ENCODE results near the gene CEP126. TPM values are rescaled to one million over a fixed set of nuclear protein-coding genes. Genes with fewer than 3 reads are reported as not detected.
"Not testable (repeated sequence)": the region's sequence is repeated elsewhere in the genome, so short reads cannot be mapped to it uniquely, and the experiment has no call there.

Gene CEP126
- total RNA-seq, 1 donor from 2014 or later, result 9.6 TPM

DNA sequence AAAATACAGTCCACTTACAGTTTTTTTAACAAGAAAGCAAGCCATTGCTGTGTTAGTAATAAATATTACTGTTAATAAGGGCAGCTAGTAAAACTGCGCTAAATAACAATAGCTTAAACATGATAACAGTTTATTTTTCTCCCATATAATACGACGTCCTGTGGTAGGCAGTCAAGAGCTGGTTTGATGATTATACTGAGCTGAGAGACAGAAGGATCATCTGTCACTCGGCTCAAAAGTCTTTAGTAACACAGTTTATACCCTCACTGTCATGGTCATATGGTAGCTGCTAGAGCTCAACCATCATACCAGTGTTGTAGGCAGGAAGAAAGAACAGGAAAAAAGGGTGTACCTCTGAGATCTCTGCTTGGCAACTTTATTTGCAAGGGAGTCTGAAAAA is 30.6 kb downstream of the CEP126 start:
- no peak overlapping the region for H3K4me3 Mint-ChIP-seq (ENCODE audit: unreplicated experiment)
- no peak overlapping the region for H3K27ac Mint-ChIP-seq (ENCODE audit: unreplicated experiment)
- TF ChIP-seq, protein P1, sequence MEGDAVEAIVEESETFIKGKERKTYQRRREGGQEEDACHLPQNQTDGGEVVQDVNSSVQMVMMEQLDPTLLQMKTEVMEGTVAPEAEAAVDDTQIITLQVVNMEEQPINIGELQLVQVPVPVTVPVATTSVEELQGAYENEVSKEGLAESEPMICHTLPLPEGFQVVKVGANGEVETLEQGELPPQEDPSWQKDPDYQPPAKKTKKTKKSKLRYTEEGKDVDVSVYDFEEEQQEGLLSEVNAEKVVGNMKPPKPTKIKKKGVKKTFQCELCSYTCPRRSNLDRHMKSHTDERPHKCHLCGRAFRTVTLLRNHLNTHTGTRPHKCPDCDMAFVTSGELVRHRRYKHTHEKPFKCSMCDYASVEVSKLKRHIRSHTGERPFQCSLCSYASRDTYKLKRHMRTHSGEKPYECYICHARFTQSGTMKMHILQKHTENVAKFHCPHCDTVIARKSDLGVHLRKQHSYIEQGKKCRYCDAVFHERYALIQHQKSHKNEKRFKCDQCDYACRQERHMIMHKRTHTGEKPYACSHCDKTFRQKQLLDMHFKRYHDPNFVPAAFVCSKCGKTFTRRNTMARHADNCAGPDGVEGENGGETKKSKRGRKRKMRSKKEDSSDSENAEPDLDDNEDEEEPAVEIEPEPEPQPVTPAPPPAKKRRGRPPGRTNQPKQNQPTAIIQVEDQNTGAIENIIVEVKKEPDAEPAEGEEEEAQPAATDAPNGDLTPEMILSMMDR (IDR thresholded peaks at IDR 0.05), result no peak
- no peaks in the 10 kb centered on the region for H3K9me3 Mint-ChIP-seq (ENCODE audit: unreplicated experiment)
- H3K27me3 Mint-ChIP-seq (ENCODE audit: unreplicated experiment), result no peaks in the 10 kb centered on the region
- H3K36me3 Mint-ChIP-seq (ENCODE audit: unreplicated experiment), result peaks cover 27% of the 10 kb centered on the region
- H3K4me1 Mint-ChIP-seq (ENCODE audit: unreplicated experiment), result no peaks in the 10 kb centered on the region
- DNase-seq (ENCODE audit: extremely low spot score, unreplicated experiment), result no peak

DNA sequence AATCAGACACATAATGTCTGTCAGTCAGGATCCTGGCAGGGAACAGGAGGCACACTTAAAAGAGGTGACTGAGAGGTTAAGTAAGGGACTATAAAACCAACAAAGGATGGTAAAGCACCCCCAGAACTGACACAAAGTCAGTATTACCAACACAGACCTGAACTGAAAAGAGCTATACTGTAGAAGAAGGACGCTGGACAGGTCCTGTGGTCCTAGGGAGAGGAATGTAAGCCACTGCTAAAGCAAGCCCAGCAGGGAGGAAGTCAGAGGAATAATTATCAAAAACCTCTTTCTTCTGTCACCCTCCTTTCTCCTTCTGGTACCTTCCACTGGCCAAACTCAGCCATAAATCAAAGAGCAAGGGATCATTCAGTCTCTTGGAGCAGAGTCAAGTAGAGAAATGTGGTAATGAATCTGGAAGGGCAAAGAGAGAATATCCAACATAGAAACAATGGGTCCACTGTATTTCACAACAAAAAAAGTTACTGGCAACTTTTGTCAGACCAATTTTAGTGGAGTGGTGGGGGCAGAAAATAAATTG is 34.9 kb downstream of the CEP126 start:
- Mint-ChIP-seq H3K4me3 (ENCODE audit: unreplicated experiment) (no peak overlapping the region), H3K36me3 (ENCODE audit: unreplicated experiment) (peaks cover 14% of the 10 kb centered on the region), H3K27me3 (ENCODE audit: unreplicated experiment) (no peaks in the 10 kb centered on the region), H3K4me1 (ENCODE audit: unreplicated experiment) (no peaks in the 10 kb centered on the region), H3K9me3 (ENCODE audit: unreplicated experiment) (no peaks in the 10 kb centered on the region), H3K27ac (ENCODE audit: unreplicated experiment) (no peak overlapping the region)
- TF ChIP-seq, protein P1 (IDR thresholded peaks at IDR 0.05), result no peak
- DNase-seq (ENCODE audit: extremely low spot score, unreplicated experiment), result no peak

DNA sequence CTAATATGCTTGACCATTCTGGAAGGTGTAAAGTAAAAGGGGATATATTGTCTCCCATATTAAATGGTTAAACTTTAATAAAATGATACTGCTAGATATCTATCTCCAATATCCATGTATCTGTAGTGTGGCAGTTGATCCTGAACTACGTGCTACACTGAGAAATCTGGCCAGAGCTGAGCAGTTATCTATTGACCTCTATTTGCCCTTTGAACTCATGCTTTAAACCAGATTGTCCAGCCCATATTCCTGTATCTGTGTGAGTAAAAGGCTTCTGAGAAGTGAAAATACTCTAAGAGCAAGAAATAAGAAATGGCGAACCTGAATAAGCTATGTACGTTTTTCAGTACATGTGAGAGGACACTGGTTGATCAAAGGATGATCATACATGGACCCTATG is 40.5 kb downstream of the CEP126 start:
- H3K4me3 Mint-ChIP-seq (ENCODE audit: unreplicated experiment), result no peak overlapping the region
- TF ChIP-seq, protein P1 (IDR thresholded peaks at IDR 0.05), result no peak
- no peaks in the 10 kb centered on the region for H3K9me3 Mint-ChIP-seq (ENCODE audit: unreplicated experiment)
- H3K4me1 Mint-ChIP-seq (ENCODE audit: unreplicated experiment), result no peaks in the 10 kb centered on the region
- no peak for DNase-seq (ENCODE audit: extremely low spot score, unreplicated experiment)
- no peaks in the 10 kb centered on the region for H3K27me3 Mint-ChIP-seq (ENCODE audit: unreplicated experiment)
- H3K36me3 Mint-ChIP-seq (ENCODE audit: unreplicated experiment), result peaks cover 28% of the 10 kb centered on the region
- no peak overlapping the region for H3K27ac Mint-ChIP-seq (ENCODE audit: unreplicated experiment)

DNA sequence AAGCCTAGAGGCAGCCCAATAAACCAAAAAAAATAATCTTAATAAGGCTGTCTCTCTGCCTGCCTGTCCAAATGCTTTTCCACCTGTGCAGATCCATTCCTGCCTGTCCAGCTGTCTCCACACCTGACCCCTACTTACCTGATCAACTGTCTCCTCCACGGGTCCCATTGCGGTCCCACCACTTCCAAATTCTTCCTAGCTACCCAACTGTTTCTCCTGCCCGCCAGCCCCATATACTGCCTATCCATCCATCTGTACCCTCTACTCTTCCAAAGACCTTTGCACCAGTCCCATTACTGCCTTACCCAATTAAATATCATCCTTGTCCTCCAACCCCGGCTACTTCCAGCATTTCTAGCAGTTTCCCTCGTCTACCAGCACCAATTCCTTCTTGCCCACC is 40.9 kb downstream of the CEP126 start:
- H3K4me1 Mint-ChIP-seq (ENCODE audit: unreplicated experiment), result no peaks in the 10 kb centered on the region
- TF ChIP-seq, protein P1 (IDR thresholded peaks at IDR 0.05), result no peak
- H3K36me3 Mint-ChIP-seq (ENCODE audit: unreplicated experiment), result peaks cover 28% of the 10 kb centered on the region
- H3K9me3 Mint-ChIP-seq (ENCODE audit: unreplicated experiment), result no peaks in the 10 kb centered on the region
- H3K27ac Mint-ChIP-seq (ENCODE audit: unreplicated experiment), result no peak overlapping the region
- no peak for DNase-seq (ENCODE audit: extremely low spot score, unreplicated experiment)
- H3K4me3 Mint-ChIP-seq (ENCODE audit: unreplicated experiment), result no peak overlapping the region
- no peaks in the 10 kb centered on the region for H3K27me3 Mint-ChIP-seq (ENCODE audit: unreplicated experiment)

DNA sequence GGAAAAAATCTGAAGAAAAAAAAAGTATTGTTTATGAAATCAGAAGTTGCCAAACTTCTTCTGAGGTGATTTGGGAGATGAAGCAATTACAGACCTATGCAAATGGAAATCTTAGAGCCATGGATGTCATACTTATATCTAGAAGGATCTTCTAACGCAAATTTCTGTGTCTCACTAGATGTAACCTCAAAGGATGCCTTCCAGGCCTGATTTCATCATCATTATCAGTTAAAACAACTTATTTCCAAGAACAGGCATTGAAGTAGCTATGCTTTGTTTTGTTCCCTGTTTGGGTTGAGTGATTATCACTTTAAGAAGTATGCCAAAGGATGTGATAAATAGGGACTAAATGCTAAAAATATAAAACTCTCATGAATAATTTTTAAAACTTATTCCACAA is 45.4 kb downstream of the CEP126 start:
- no peak for DNase-seq (ENCODE audit: extremely low spot score, unreplicated experiment)
- no peak overlapping the region for H3K4me3 Mint-ChIP-seq (ENCODE audit: unreplicated experiment)
- peaks cover 49% of the 10 kb centered on the region for H3K36me3 Mint-ChIP-seq (ENCODE audit: unreplicated experiment)
- H3K4me1 Mint-ChIP-seq (ENCODE audit: unreplicated experiment), result no peaks in the 10 kb centered on the region
- TF ChIP-seq, protein P1 (IDR thresholded peaks at IDR 0.05), result no peak
- H3K27me3 Mint-ChIP-seq (ENCODE audit: unreplicated experiment), result no peaks in the 10 kb centered on the region
- no peaks in the 10 kb centered on the region for H3K9me3 Mint-ChIP-seq (ENCODE audit: unreplicated experiment)
- H3K27ac Mint-ChIP-seq (ENCODE audit: unreplicated experiment), result no peak overlapping the region

DNA sequence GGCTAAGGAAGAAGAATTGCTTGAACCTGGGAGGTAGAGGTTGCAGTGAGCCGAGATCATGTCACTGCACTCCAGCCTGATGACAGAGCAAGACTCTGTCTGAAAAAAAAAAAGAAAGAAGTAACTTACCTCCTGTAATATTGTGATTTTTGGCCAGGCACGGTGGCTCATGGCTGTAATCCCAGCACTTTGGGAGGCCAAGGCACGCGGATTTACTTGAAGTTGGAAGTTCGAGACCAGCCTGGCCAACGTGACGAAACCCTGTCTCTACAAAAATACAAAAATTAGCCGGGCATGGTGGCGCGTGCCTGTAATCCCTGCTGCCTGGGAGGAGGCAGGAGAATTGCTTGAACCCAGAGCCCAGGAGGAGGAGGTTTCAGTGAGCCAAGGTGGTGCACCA is 49.4 kb downstream of the CEP126 start:
- not testable (repeated sequence) for H3K4me3 Mint-ChIP-seq (ENCODE audit: unreplicated experiment); H3K9me3 Mint-ChIP-seq (ENCODE audit: unreplicated experiment); DNase-seq (ENCODE audit: extremely low spot score, unreplicated experiment); H3K4me1 Mint-ChIP-seq (ENCODE audit: unreplicated experiment); H3K27ac Mint-ChIP-seq (ENCODE audit: unreplicated experiment); H3K27me3 Mint-ChIP-seq (ENCODE audit: unreplicated experiment)
- H3K36me3 Mint-ChIP-seq (ENCODE audit: unreplicated experiment), result peaks cover 43% of the 10 kb centered on the region
